GM12878 (cell line): ENCODE measurements around the gene KIR3DL3. TPM values are rescaled to one million over a fixed set of nuclear protein-coding genes. Genes with fewer than 3 reads are reported as not detected.

Experiments used
- ATAC-seq: fragments of 200-7000 bp; cut with Tn5 transposase; 3 replicates; pipeline ENCODE4 v1.9.1; 2020; ENCODE audit warnings: mild to moderate bottlenecking, moderate library complexity
- BruUV-seq: library from RNA; stranded (reverse); fragments of 400-500 nt; replicated peaks from 2 replicates; lab custom pipeline; 2021; lab: Mats Ljungman, UMichigan
- CTCF ChIA-PET: fragments of 300-600 bp; sonication (Branson Sonifier 250); formaldehyde crosslinking; extraction: SDS; loops from one replicate; lab custom pipeline; 2021; ENCODE audit warnings: inconsistent platforms; lab: Yijun Ruan, JAX
- POLR2A ChIA-PET: fragments of 350-600 bp; formaldehyde crosslinking; extraction: SDS; loops from one replicate; lab custom pipeline; 2021; ENCODE audit warnings: inconsistent platforms; lab: Charles Lee
- RAD21 ChIA-PET: fragments of 300-600 bp; sonication (Branson Sonifier 250); formaldehyde crosslinking; loops from one replicate; lab custom pipeline; 2023; ENCODE audit warnings: antibody characterized with exemption; ENCODE audit not compliant: unreplicated experiment; lab: Charles Lee
- SMC1A ChIA-PET: fragments of 300-600 bp; sonication (Branson Sonifier 250); formaldehyde crosslinking; loops from one replicate; lab custom pipeline; 2023; ENCODE audit not compliant: unreplicated experiment, uncharacterized antibody; lab: Charles Lee
- DNase-seq: peaks from one replicate; pipeline ENCODE4 v3.0.0-alpha.2; 2011; ENCODE audit warnings: low read depth, low spot score
- FAIRE-seq: peaks from 3 replicates; lab custom pipeline; 2011; peaks lifted over from hg19 to GRCh38; lab: Jason Lieb, UNC
- H2AFZ ChIP-seq: 2 replicates; pipeline ENCODE4 v1.6.0; 2011; ENCODE audit warnings: low read depth, low read length, control low read depth; ENCODE audit not compliant: control insufficient read depth
- H3K27ac ChIP-seq: 2 replicates; pipeline ENCODE4 v1.5.1; 2011; ENCODE audit warnings: control low read depth; ENCODE audit not compliant: control insufficient read depth, insufficient read depth
- H3K27me3 ChIP-seq, 2 experiments: replicated peaks in 1 of 2; 2 replicates each; pipeline versions ENCODE4 v1.6.0 to v1.6.1; 2011; ENCODE audit warnings: low read length in 1 of 2; ENCODE audit not compliant: control insufficient read depth in 2 of 2, insufficient read depth in 2 of 2
- H3K36me3 ChIP-seq, 2 experiments: 2 replicates each; pipeline ENCODE4 v1.5.1; 2011; ENCODE audit warnings: low read length in 1 of 2; ENCODE audit not compliant: control insufficient read depth in 2 of 2, insufficient read depth in 2 of 2
- H3K4me1 ChIP-seq: 2 replicates; pipeline ENCODE4 v1.6.1; 2011; ENCODE audit warnings: mild to moderate bottlenecking, low read length, moderate library complexity, mixed read lengths; ENCODE audit not compliant: control insufficient read depth, insufficient read depth
- H3K4me2 ChIP-seq: 2 replicates; pipeline ENCODE4 v1.6.0; 2011; ENCODE audit warnings: control low read depth; ENCODE audit not compliant: control insufficient read depth, insufficient read depth
- H3K4me3 ChIP-seq: fragments of 200-600 bp; sonication (generic); 2 replicates; pipeline ENCODE4 v1.5.1; 2016
- H3K79me2 ChIP-seq: 2 replicates; pipeline ENCODE4 v1.6.0; 2011; ENCODE audit warnings: low read length; ENCODE audit not compliant: control insufficient read depth, insufficient read depth
- H3K9ac ChIP-seq: 2 replicates; pipeline ENCODE4 v1.8.0; 2011; ENCODE audit warnings: low read length, control low read depth, mixed read lengths; ENCODE audit not compliant: control insufficient read depth, insufficient read depth
- H3K9me3 ChIP-seq: replicated peaks from 3 replicates; pipeline ENCODE4 v1.5.1; 2011; ENCODE audit warnings: mild to moderate bottlenecking, low read length; ENCODE audit not compliant: control insufficient read depth, insufficient read depth
- H4K20me1 ChIP-seq: 2 replicates; pipeline ENCODE4 v1.6.0; 2011; ENCODE audit not compliant: control insufficient read depth, insufficient read depth
- MYB ChIP-seq: fragments of 150-350 bp; IDR thresholded peaks from 2 replicates; pipeline ENCODE4 v1.6.1; 2014; ENCODE audit warnings: mild to moderate bottlenecking, low read depth, low read length, borderline replicate concordance
- STAT1 ChIP-seq: fragments of 450-650 bp; conservative IDR thresholded peaks from 2 replicates; pipeline ENCODE4 v1.6.1; 2014; ENCODE audit warnings: antibody characterized with exemption, mild to moderate bottlenecking
- YBX1 ChIP-seq: fragments of 450-650 bp; IDR thresholded peaks from 2 replicates; pipeline ENCODE4 v1.6.1; 2016; ENCODE audit warnings: antibody characterized with exemption
- whole genome bisulfite sequencing: methylation state at CpG from one replicate; pipeline ENCODE4 v1.1.6; 2016; ENCODE audit warnings: low lambda C conversion rate; ENCODE audit not compliant: insufficient replicate concordance, insufficient coverage; ENCODE audit errors: missing lambda C conversion rate; 5-methylcytosine and 5-hydroxymethylcytosine counted together
- in situ Hi-C: fragments of 300-500 bp; cut with MboI; formaldehyde crosslinking; loops from 9 replicates; pipeline ENCODE4 v1.14.3; 2018; ENCODE audit warnings: mixed read lengths
- intact Hi-C: fragments of 100-400 bp; cut with micrococcal nuclease; formaldehyde crosslinking; loops from one replicate; pipeline ENCODE4 v1.14.2; 2022; ENCODE audit not compliant: unreplicated experiment
- polyA plus RNA-seq, 11 experiments: library from polyadenylated mRNA; depleted of rRNA in 4 of 11; unstranded in 6 of 11; stranded (reverse) in 5 of 11; fragments of >200 nt; fragmentation: Nextera tagmentation in 4 of 11; fragmentation: Illumina TruSeq in 1 of 11; extraction: Ambion mirVana in 4 of 11; extraction: Trizol in 1 of 11; gene quantifications; 1 replicate in 1 of 11; 2 replicates in 10 of 11; pipeline versions ENCODE4 v1.2.1 to v1.2.3, GENCODE V29; 2011 to 2016; ENCODE audit warnings: inconsistent platforms in 2 of 11, missing spikeins in 2 of 11, low read depth in 1 of 11
- total RNA-seq, 4 experiments: library from RNA; depleted of rRNA in 3 of 4; stranded (reverse); fragments of >200 nt in 3 of 4; fragmentation: Illumina TruSeq in 1 of 4; extraction: Trizol in 1 of 4; gene quantifications; 2 replicates each; pipeline versions ENCODE4 v1.2.1 to v1.2.3, GENCODE V29; 2013 to 2021
- TF ChIP-seq, protein P1 (sequence below): fragments of 450-650 bp; IDR thresholded peaks from 2 replicates; pipeline ENCODE4 v1.6.1; 2017; ENCODE audit warnings: low read depth, mild to moderate bottlenecking, moderate library complexity
- TF ChIP-seq, protein P2 (sequence below): fragments of 150-350 bp; IDR thresholded peaks from 2 replicates; pipeline ENCODE4 v1.6.1; 2014; ENCODE audit warnings: mild to moderate bottlenecking, low read depth, low read length

Gene KIR3DL3
- total and polyA plus RNA-seq, 10 of the 15 experiments (the other 5 are each of a cell fraction or from before 2014, with no cell fraction given), result not detected

DNA sequence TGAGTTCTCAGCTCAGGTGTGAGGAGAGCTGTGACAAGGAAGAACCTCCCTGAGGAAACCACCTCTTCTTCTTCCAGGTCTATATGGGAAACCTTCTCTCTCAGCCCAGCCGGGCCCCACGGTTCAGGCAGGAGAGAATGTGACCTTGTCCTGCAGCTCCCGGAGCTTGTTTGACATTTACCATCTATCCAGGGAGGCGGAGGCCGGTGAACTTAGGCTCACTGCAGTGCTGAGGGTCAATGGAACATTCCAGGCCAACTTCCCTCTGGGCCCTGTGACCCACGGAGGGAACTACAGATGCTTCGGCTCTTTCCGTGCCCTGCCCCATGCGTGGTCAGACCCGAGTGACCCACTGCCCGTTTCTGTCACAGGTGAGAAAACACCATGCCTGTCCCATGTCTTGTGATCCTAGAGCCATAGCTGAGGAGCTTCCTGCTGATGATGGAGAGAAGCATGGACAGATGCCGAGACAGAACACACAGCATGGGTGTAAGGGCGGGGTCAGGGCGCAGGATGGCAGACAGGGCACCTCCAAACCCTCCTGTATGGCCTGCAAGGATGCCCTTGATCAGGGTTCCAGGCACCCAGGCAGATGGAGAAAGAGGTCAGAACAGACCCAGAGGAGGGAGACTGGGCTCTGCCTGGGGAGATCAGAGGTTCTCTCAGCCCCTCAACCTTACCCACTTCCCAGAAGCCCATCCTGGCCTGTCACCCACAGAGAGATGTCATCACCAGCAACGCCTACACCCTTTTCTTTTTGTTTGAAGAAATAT lies 5.4 kb downstream of the KIR3DL3 start:
- no peaks in the 10 kb centered on the region for H3K9me3 ChIP-seq

More for the DNA sequence above, 5.4 kb downstream of the KIR3DL3 start:
- no peaks in the 10 kb centered on the region for H3K79me2 ChIP-seq
- H4K20me1 ChIP-seq, result no peaks in the 10 kb centered on the region
- no TSS peak for BruUV-seq
- in situ Hi-C loops, result no loop called here
- H3K27me3 ChIP-seq, result no peaks in the 10 kb centered on the region; a peak in 1 of 4 replicates
- no peak overlapping the region for H3K4me2 ChIP-seq
- 30% methylated on average over 15 of the region's 15 CpGs for WGBS
- intact Hi-C loops, result no loop called here
- no peak overlapping the region for H3K27ac ChIP-seq
- H3K4me1 ChIP-seq, result no peaks in the 10 kb centered on the region
- H3K9ac ChIP-seq, result no peak overlapping the region
- ChIA-PET SMC1A (no interaction called here), CTCF (no interaction called here), RAD21 (no interaction called here), POLR2A (no interaction called here)
- no peaks in the 10 kb centered on the region for H3K36me3 ChIP-seq
- DNase-seq (no peak), FAIRE-seq (no peak), ATAC-seq (no peak)
- no peak overlapping the region for H3K4me3 ChIP-seq
- H2AFZ ChIP-seq, result no peak overlapping the region
- no peak for TF ChIP-seq MYB
- TF ChIP-seq, protein P1, sequence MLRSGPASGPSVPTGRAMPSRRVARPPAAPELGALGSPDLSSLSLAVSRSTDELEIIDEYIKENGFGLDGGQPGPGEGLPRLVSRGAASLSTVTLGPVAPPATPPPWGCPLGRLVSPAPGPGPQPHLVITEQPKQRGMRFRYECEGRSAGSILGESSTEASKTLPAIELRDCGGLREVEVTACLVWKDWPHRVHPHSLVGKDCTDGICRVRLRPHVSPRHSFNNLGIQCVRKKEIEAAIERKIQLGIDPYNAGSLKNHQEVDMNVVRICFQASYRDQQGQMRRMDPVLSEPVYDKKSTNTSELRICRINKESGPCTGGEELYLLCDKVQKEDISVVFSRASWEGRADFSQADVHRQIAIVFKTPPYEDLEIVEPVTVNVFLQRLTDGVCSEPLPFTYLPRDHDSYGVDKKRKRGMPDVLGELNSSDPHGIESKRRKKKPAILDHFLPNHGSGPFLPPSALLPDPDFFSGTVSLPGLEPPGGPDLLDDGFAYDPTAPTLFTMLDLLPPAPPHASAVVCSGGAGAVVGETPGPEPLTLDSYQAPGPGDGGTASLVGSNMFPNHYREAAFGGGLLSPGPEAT, result no peak
- TF ChIP-seq YBX1, result no peak
- TF ChIP-seq, protein P2, sequence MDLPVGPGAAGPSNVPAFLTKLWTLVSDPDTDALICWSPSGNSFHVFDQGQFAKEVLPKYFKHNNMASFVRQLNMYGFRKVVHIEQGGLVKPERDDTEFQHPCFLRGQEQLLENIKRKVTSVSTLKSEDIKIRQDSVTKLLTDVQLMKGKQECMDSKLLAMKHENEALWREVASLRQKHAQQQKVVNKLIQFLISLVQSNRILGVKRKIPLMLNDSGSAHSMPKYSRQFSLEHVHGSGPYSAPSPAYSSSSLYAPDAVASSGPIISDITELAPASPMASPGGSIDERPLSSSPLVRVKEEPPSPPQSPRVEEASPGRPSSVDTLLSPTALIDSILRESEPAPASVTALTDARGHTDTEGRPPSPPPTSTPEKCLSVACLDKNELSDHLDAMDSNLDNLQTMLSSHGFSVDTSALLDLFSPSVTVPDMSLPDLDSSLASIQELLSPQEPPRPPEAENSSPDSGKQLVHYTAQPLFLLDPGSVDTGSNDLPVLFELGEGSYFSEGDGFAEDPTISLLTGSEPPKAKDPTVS, result no peak
- no peak for TF ChIP-seq STAT1
